RWPE2 (cell line): ENCODE data around the gene SHCBP1L.

Experiments
- ATAC-seq: fragments of 200-7000 bp; cut with Tn5 transposase; 3 replicates; pipeline ENCODE4 v1.9.1; 2021; ENCODE audit warnings: low read depth
- DNase-seq: peaks from one replicate; pipeline ENCODE4 v3.0.0-alpha.2; 2020; ENCODE audit warnings: low spot score
- H3K27ac ChIP-seq: fragments of 450-650 bp; 2 replicates; pipeline ENCODE4 v1.5.1; 2017; ENCODE audit warnings: mild to moderate bottlenecking; ENCODE audit not compliant: poor library complexity, severe bottlenecking
- H3K27me3 ChIP-seq: fragments of 250-450 bp; sonication (Bioruptor Pico); 2 replicates; pipeline ENCODE4 v1.5.1; 2021; ENCODE audit warnings: mild to moderate bottlenecking, moderate library complexity; ENCODE audit not compliant: insufficient read depth, poor library complexity, severe bottlenecking
- H3K36me3 ChIP-seq: fragments of 250-450 bp; sonication (Bioruptor Pico); 2 replicates; pipeline ENCODE4 v1.5.1; 2020; ENCODE audit warnings: low read depth, mild to moderate bottlenecking, moderate library complexity
- H3K4me1 ChIP-seq: fragments of 250-450 bp; sonication (Bioruptor Pico); 2 replicates; pipeline ENCODE4 v1.5.1; 2021; ENCODE audit warnings: mild to moderate bottlenecking, moderate library complexity; ENCODE audit not compliant: insufficient read depth, poor library complexity, severe bottlenecking
- H3K4me3 ChIP-seq: fragments of 250-450 bp; sonication (Bioruptor Pico); 2 replicates; pipeline ENCODE4 v1.5.1; 2021; ENCODE audit warnings: mild to moderate bottlenecking, moderate library complexity; ENCODE audit not compliant: severe bottlenecking
- H3K9me3 ChIP-seq: fragments of 250-450 bp; sonication (Bioruptor Pico); 2 replicates; pipeline ENCODE4 v1.5.1; 2021; ENCODE audit warnings: mild to moderate bottlenecking, moderate library complexity; ENCODE audit not compliant: severe bottlenecking
- TF ChIP-seq, protein P1 (sequence below): fragments of 450-650 bp; IDR thresholded peaks from one replicate; pipeline ENCODE4 v1.5.1; 2017; ENCODE audit warnings: mild to moderate bottlenecking, moderate library complexity; ENCODE audit not compliant: poor library complexity, severe bottlenecking

Gene SHCBP1L

DNA sequence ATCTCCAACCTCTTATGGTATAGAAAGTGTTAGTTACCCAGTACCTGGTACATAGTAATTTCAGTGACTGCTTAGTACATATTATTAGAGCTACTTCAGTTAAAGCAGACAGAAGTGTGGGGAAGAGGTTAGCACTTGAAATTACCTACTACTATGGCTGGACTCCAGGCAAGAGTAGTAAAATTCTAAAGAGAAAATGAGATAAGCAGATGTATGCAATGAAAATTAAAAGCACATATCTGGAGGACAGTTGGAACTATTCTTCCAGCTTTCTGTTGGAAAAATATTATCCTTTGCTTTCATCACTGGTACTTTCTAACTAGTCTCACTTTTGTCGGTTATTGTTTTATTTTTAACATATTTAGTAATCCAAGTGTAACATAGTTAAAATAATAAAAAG, 90.1 kb downstream of the SHCBP1L start:
- Histone ChIP-seq H3K4me1 (no peaks in the 10 kb centered on the region), H3K4me3 (no peak overlapping the region), H3K27ac (no peak overlapping the region), H3K36me3 (peaks cover 100% of the 10 kb centered on the region), H3K9me3 (no peaks in the 10 kb centered on the region), H3K27me3 (no peaks in the 10 kb centered on the region)
- TF ChIP-seq, protein P1, sequence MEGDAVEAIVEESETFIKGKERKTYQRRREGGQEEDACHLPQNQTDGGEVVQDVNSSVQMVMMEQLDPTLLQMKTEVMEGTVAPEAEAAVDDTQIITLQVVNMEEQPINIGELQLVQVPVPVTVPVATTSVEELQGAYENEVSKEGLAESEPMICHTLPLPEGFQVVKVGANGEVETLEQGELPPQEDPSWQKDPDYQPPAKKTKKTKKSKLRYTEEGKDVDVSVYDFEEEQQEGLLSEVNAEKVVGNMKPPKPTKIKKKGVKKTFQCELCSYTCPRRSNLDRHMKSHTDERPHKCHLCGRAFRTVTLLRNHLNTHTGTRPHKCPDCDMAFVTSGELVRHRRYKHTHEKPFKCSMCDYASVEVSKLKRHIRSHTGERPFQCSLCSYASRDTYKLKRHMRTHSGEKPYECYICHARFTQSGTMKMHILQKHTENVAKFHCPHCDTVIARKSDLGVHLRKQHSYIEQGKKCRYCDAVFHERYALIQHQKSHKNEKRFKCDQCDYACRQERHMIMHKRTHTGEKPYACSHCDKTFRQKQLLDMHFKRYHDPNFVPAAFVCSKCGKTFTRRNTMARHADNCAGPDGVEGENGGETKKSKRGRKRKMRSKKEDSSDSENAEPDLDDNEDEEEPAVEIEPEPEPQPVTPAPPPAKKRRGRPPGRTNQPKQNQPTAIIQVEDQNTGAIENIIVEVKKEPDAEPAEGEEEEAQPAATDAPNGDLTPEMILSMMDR, result no peak
- ATAC-seq (no peak), DNase-seq (no peak)

DNA sequence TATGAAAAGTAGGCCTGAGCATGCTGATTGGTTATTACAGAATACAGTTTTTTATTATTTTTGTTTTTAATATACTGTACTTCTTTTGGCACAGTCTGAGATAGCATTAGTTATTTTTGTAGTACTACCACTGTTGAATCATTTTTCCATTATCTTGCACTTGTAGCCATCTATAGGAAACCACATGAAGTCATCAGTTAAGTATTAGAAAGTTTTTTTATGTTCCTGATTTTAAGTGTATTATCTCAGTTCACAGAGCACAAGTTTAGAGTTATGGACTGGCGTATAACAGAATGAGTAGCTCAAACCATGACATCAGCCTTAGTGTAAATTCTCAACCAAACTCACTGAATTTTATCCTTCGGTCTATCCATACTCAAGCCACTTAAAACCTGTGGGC, 91.0 kb downstream of the SHCBP1L start:
- H3K27ac ChIP-seq, result no peak overlapping the region
- H3K4me3 ChIP-seq, result no peak overlapping the region
- no peaks in the 10 kb centered on the region for H3K4me1 ChIP-seq
- no peaks in the 10 kb centered on the region for H3K9me3 ChIP-seq
- ATAC-seq (no peak; the same call in 2 of the 3 replicates), DNase-seq (no peak)
- H3K36me3 ChIP-seq, result peaks cover 100% of the 10 kb centered on the region
- no peaks in the 10 kb centered on the region for H3K27me3 ChIP-seq
- TF ChIP-seq, protein P1, result no peak

DNA sequence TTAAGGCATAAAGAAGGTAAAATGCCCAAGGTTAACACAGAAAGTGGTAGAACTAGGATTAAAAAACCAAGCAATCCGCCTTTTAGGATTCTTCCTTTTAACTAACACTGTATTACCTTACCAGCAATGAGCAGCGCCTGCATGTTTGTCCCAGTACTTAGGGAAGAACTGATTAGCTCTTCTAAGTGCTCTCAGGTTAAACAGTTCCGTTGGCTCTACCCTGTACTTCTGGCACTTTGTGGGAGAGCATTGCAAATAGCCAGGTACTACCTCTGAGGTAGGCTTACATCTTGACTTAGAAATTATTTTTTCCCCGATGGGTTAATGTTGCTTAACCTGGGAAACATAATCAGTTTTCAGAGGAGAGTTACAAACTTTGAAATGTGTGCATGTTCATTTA, 92.3 kb downstream of the SHCBP1L start:
- H3K27me3 ChIP-seq, result no peaks in the 10 kb centered on the region
- no peaks in the 10 kb centered on the region for H3K9me3 ChIP-seq
- no peak overlapping the region for H3K27ac ChIP-seq
- TF ChIP-seq, protein P1, result no peak
- H3K4me1 ChIP-seq, result no peaks in the 10 kb centered on the region
- H3K4me3 ChIP-seq, result no peak overlapping the region
- ATAC-seq, result no peak
- DNase-seq, result no peak
- peaks cover 100% of the 10 kb centered on the region for H3K36me3 ChIP-seq

DNA sequence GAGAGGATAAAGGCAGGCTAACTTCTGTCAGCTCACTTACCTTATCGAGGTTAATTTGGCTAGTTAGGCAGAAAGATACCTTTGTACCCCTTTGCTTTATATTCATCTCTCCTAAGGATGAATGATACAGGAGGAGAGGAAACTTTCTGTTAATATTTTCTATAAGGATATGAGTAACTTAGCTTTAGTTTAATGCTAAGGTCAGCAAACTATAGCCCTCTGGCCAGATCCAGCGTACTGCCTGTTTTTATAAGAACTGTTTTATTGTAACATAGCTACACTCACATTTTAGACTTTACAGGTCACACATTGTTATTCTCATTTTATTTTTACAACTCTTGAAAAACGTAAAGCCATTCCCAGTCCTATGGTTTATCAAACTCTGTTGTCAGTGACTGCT, 95.8 kb downstream of the SHCBP1L start:
- peaks cover 100% of the 10 kb centered on the region for H3K36me3 ChIP-seq
- H3K27me3 ChIP-seq, result no peaks in the 10 kb centered on the region
- no peak overlapping the region for H3K27ac ChIP-seq
- H3K9me3 ChIP-seq, result no peaks in the 10 kb centered on the region
- ATAC-seq, result no peak
- H3K4me1 ChIP-seq, result no peaks in the 10 kb centered on the region
- TF ChIP-seq, protein P1, result no peak
- no peak overlapping the region for H3K4me3 ChIP-seq
- DNase-seq, result no peak

DNA sequence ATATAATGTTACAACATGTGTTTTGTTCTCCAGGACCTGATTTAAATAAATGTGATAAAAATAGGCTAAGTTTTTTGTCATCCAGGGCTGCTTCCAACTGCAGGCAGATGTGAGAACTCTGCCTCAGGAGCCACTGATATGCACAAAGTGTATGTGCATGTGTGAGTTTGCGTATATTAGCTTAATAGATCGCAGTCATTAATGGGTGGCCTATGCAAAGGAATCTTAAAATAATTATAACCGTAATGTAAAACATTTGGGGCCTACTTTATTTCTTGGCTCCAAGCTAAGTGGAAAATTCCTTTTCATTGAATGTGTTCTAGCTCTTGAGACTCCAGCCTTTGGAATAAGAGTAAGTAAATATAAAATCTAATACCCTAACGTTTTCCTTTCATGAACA, 97.1 kb downstream of the SHCBP1L start:
- ATAC-seq (no peak), DNase-seq (no peak)
- TF ChIP-seq, protein P1, result no peak
- H3K9me3 ChIP-seq, result no peaks in the 10 kb centered on the region
- peaks cover 100% of the 10 kb centered on the region for H3K36me3 ChIP-seq
- no peak overlapping the region for H3K27ac ChIP-seq
- no peak overlapping the region for H3K4me3 ChIP-seq
- H3K4me1 ChIP-seq, result no peaks in the 10 kb centered on the region
- H3K27me3 ChIP-seq, result no peaks in the 10 kb centered on the region
